ENCODE results near the gene GALNT1.
"Not testable (repeated sequence)": the region's sequence is repeated elsewhere in the genome, so short reads cannot be mapped to it uniquely, and the experiment has no call there.

The GALNT1 gene

GRCh38 chr18:35571138-35571537 lies 10.4 kb upstream of the GALNT1 start:
- Mint-ChIP-seq H3K4me1 (no peaks in the 10 kb centered on the region), H3K9me3 (peaks cover 7% of the 10 kb centered on the region), H3K27ac (no peak overlapping the region), H3K27me3 (ENCODE audit: low read depth, poor library complexity) (peaks cover 8% of the 10 kb centered on the region), H3K36me3 (ENCODE audit: low read depth) (peaks cover 4% of the 10 kb centered on the region), H3K4me3 (no peak overlapping the region)
- no peak for DNase-seq
- no peak for TF ChIP-seq CTCF (IDR thresholded peaks at IDR 0.05)

GRCh38 chr18:35572644-35573043 lies 8.9 kb upstream of the GALNT1 start:
- no peak for DNase-seq

GRCh38 chr18:35573531-35573930 lies 8.0 kb upstream of the GALNT1 start:
- no peak overlapping the region for H3K27ac Mint-ChIP-seq
- H3K27me3 Mint-ChIP-seq (ENCODE audit: low read depth, poor library complexity): peaks cover 11% of the 10 kb centered on the region
- DNase-seq: no peak
- H3K4me1 Mint-ChIP-seq: no peaks in the 10 kb centered on the region
- peaks cover 6% of the 10 kb centered on the region for H3K36me3 Mint-ChIP-seq (ENCODE audit: low read depth)
- no peak overlapping the region for H3K4me3 Mint-ChIP-seq
- H3K9me3 Mint-ChIP-seq: peaks cover 12% of the 10 kb centered on the region
- no peak for TF ChIP-seq CTCF (IDR thresholded peaks at IDR 0.05)

More at GRCh38 chr18:35572644-35573043, 8.9 kb upstream of the GALNT1 start:
- peaks cover 6% of the 10 kb centered on the region for H3K36me3 Mint-ChIP-seq (ENCODE audit: low read depth)
- H3K27me3 Mint-ChIP-seq (ENCODE audit: low read depth, poor library complexity): peaks cover 8% of the 10 kb centered on the region
- H3K27ac Mint-ChIP-seq: no peak overlapping the region
- no peak overlapping the region for H3K4me3 Mint-ChIP-seq
- TF ChIP-seq CTCF (IDR thresholded peaks at IDR 0.05): no peak
- peaks cover 12% of the 10 kb centered on the region for H3K9me3 Mint-ChIP-seq
- H3K4me1 Mint-ChIP-seq: no peaks in the 10 kb centered on the region

- H3K27ac Mint-ChIP-seq; H3K36me3 Mint-ChIP-seq (ENCODE audit: low read depth); H3K4me3 Mint-ChIP-seq; DNase-seq; H3K4me1 Mint-ChIP-seq: not testable (repeated sequence)
- Mint-ChIP-seq H3K9me3 (peaks cover 12% of the 10 kb centered on the region), H3K27me3 (ENCODE audit: low read depth, poor library complexity) (peaks cover 14% of the 10 kb centered on the region)
Observed at GRCh38 chr18:35576240-35576845, 5.2 kb upstream of the GALNT1 start.

- Mint-ChIP-seq H3K36me3 (ENCODE audit: low read depth) (peaks cover 6% of the 10 kb centered on the region), H3K9me3 (peaks cover 12% of the 10 kb centered on the region), H3K27ac (no peak overlapping the region), H3K4me3 (no peak overlapping the region), H3K27me3 (ENCODE audit: low read depth, poor library complexity) (peaks cover 13% of the 10 kb centered on the region), H3K4me1 (peaks cover 1% of the 10 kb centered on the region)
- DNase-seq: no peak
- TF ChIP-seq CTCF (IDR thresholded peaks at IDR 0.05): no peak
Observed at GRCh38 chr18:35577045-35577848, 4.3 kb upstream of the GALNT1 start.

- TF ChIP-seq CTCF (IDR thresholded peaks at IDR 0.05): no peak
- no peak overlapping the region for H3K27ac Mint-ChIP-seq
- peaks cover 13% of the 10 kb centered on the region for H3K4me1 Mint-ChIP-seq
- H3K9me3 Mint-ChIP-seq: peaks cover 15% of the 10 kb centered on the region
- peaks cover 7% of the 10 kb centered on the region for H3K27me3 Mint-ChIP-seq (ENCODE audit: low read depth, poor library complexity)
- H3K36me3 Mint-ChIP-seq (ENCODE audit: low read depth): peaks cover 6% of the 10 kb centered on the region
- H3K4me3 Mint-ChIP-seq: no peak overlapping the region
- DNase-seq: no peak
Observed at GRCh38 chr18:35578481-35578880, 3.1 kb upstream of the GALNT1 start.

All from nephron progenitor cell (in vitro differentiated cells).